Neural cell (in vitro differentiated cells): ENCODE measurements around the gene KLHDC4. TPM values are rescaled to one million over a fixed set of nuclear protein-coding genes. Genes with fewer than 3 reads are reported as not detected.

ENCODE experiments used
- H2AFZ ChIP-seq: fragments of 200-600, 300-800 bp; sonication (generic), shearing (Covaris generic); 2 replicates; pipeline ENCODE4 v1.6.0; 2014; ENCODE audit warnings: low read depth, mild to moderate bottlenecking, antibody characterized with exemption, low read length, moderate library complexity
- H3F3A ChIP-seq: fragments of 200-600 bp; shearing (Covaris generic); 2 replicates; pipeline ENCODE4 v1.6.1; 2016; ENCODE audit warnings: mild to moderate bottlenecking, moderate library complexity, mixed read lengths, antibody characterized with exemption, low read length; ENCODE audit not compliant: insufficient read depth, poor library complexity, severe bottlenecking
- H3K27ac ChIP-seq: fragments of 200-600, 300-800 bp; sonication (generic), shearing (Covaris generic); 2 replicates; pipeline ENCODE4 v1.5.1; 2014; ENCODE audit warnings: mild to moderate bottlenecking, low read length, moderate library complexity
- H3K27me3 ChIP-seq: fragments of 300-800, 200-600 bp; sonication (generic), shearing (Covaris generic); 2 replicates; pipeline ENCODE4 v1.6.0; 2014; ENCODE audit warnings: mild to moderate bottlenecking, low read depth, low read length, moderate library complexity; ENCODE audit not compliant: insufficient read depth
- H3K36me3 ChIP-seq: fragments of 300-800, 200-600 bp; sonication (generic), shearing (Covaris generic); 2 replicates; pipeline ENCODE4 v1.5.1; 2014; ENCODE audit warnings: mild to moderate bottlenecking, antibody characterized with exemption, low read length, moderate library complexity; ENCODE audit not compliant: insufficient read depth
- H3K4me2 ChIP-seq: fragments of 300-800, 200-600 bp; sonication (generic), shearing (Covaris generic); 2 replicates; pipeline ENCODE4 v1.6.0; 2014; ENCODE audit warnings: mild to moderate bottlenecking, low read length
- H3K4me3 ChIP-seq: fragments of 300-800, 200-600 bp; sonication (generic), shearing (Covaris generic); 2 replicates; pipeline ENCODE4 v1.5.1; 2014; ENCODE audit warnings: mild to moderate bottlenecking, low read length, moderate library complexity
- H3K79me2 ChIP-seq: fragments of 200-600 bp; shearing (Covaris generic); replicated peaks from 2 replicates; pipeline ENCODE4 v1.6.0; 2014; ENCODE audit warnings: mild to moderate bottlenecking, low read length, moderate library complexity; ENCODE audit not compliant: insufficient read depth
- H3K9ac ChIP-seq: fragments of 300-800, 200-600 bp; sonication (generic), shearing (Covaris generic); 2 replicates; pipeline ENCODE4 v1.6.1; 2016; ENCODE audit warnings: mild to moderate bottlenecking, low read length, mixed read lengths
- H3K9me2 ChIP-seq: fragments of 200-600 bp; shearing (Covaris generic); 2 replicates; pipeline ENCODE4 v1.6.1; 2016; ENCODE audit warnings: mild to moderate bottlenecking, low read length, mixed read lengths; ENCODE audit not compliant: insufficient read depth
- H3K9me3 ChIP-seq: fragments of 200-600, 300-800 bp; sonication (generic), shearing (Covaris generic); 2 replicates; pipeline ENCODE4 v1.6.1; 2016; ENCODE audit warnings: mild to moderate bottlenecking, mixed run types, low read length, moderate library complexity, mixed read lengths
- H4K20me1 ChIP-seq: fragments of 200-600 bp; shearing (Covaris generic); 2 replicates; pipeline ENCODE4 v1.6.1; 2016; ENCODE audit warnings: mild to moderate bottlenecking, mixed run types; ENCODE audit not compliant: insufficient read depth
- EP300 ChIP-seq: fragments of 450-650 bp; conservative IDR thresholded peaks from 2 replicates; pipeline ENCODE4 v1.6.1; 2014; ENCODE audit warnings: antibody characterized with exemption, mild to moderate bottlenecking, moderate library complexity; ENCODE audit not compliant: poor library complexity, severe bottlenecking
- EZH2 ChIP-seq: fragments of 200-600, 300-800 bp; shearing (Covaris generic), sonication (generic); IDR thresholded peaks from 2 replicates; pipeline ENCODE4 v1.6.1; 2014; ENCODE audit warnings: antibody characterized with exemption, low read length, borderline replicate concordance, mild to moderate bottlenecking; ENCODE audit not compliant: insufficient read depth, poor library complexity, severe bottlenecking
- MXI1 ChIP-seq: fragments of 450-650 bp; conservative IDR thresholded peaks from 2 replicates; pipeline ENCODE4 v1.6.1; 2014; ENCODE audit warnings: antibody characterized with exemption, mild to moderate bottlenecking; ENCODE audit not compliant: poor library complexity, severe bottlenecking
- POLR2AphosphoS5 ChIP-seq: IDR thresholded peaks from 2 replicates; pipeline ENCODE4 v1.6.1; 2012
- RAD21 ChIP-seq: fragments of 450-650 bp; conservative IDR thresholded peaks from 2 replicates; pipeline ENCODE4 v1.6.1; 2014; ENCODE audit warnings: antibody characterized with exemption, mild to moderate bottlenecking, moderate library complexity
- SMC3 ChIP-seq: fragments of 450-650 bp; conservative IDR thresholded peaks from 2 replicates; pipeline ENCODE4 v1.6.1; 2014; ENCODE audit warnings: antibody characterized with exemption, mild to moderate bottlenecking, moderate library complexity; ENCODE audit not compliant: poor library complexity
- TAF1 ChIP-seq: IDR thresholded peaks from 2 replicates; pipeline ENCODE4 v1.6.1; 2012; ENCODE audit warnings: low read depth
- polyA plus RNA-seq: library from polyadenylated mRNA; depleted of rRNA; stranded (reverse); fragments of >200 nt; gene quantifications from 2 replicates; pipeline ENCODE4 v1.2.3, GENCODE V29; 2014
- TF ChIP-seq, protein P1 (sequence below): fragments of 450-650 bp; IDR thresholded peaks from 2 replicates; pipeline ENCODE4 v1.5.1; 2014; ENCODE audit warnings: antibody characterized with exemption, mild to moderate bottlenecking, moderate library complexity; ENCODE audit not compliant: poor library complexity, severe bottlenecking
- TF ChIP-seq, protein P2 (sequence below): IDR thresholded peaks from 2 replicates; pipeline ENCODE4 v1.6.1; 2012; ENCODE audit warnings: borderline replicate concordance

The KLHDC4 gene
- polyA plus RNA-seq, 1 donor from 2014 or later, result 27.5 TPM

GRCh38 chr16:87780385-87780989 is 14.7 kb upstream of the KLHDC4 start:
- TF ChIP-seq MXI1 (no peak), POLR2AphosphoS5 (no peak), RAD21 (no peak), SMC3 (no peak), EP300 (no peak), EZH2 (no peak), TAF1 (no peak)
- TF ChIP-seq, protein P1, sequence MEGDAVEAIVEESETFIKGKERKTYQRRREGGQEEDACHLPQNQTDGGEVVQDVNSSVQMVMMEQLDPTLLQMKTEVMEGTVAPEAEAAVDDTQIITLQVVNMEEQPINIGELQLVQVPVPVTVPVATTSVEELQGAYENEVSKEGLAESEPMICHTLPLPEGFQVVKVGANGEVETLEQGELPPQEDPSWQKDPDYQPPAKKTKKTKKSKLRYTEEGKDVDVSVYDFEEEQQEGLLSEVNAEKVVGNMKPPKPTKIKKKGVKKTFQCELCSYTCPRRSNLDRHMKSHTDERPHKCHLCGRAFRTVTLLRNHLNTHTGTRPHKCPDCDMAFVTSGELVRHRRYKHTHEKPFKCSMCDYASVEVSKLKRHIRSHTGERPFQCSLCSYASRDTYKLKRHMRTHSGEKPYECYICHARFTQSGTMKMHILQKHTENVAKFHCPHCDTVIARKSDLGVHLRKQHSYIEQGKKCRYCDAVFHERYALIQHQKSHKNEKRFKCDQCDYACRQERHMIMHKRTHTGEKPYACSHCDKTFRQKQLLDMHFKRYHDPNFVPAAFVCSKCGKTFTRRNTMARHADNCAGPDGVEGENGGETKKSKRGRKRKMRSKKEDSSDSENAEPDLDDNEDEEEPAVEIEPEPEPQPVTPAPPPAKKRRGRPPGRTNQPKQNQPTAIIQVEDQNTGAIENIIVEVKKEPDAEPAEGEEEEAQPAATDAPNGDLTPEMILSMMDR, result no peak
- TF ChIP-seq, protein P2, sequence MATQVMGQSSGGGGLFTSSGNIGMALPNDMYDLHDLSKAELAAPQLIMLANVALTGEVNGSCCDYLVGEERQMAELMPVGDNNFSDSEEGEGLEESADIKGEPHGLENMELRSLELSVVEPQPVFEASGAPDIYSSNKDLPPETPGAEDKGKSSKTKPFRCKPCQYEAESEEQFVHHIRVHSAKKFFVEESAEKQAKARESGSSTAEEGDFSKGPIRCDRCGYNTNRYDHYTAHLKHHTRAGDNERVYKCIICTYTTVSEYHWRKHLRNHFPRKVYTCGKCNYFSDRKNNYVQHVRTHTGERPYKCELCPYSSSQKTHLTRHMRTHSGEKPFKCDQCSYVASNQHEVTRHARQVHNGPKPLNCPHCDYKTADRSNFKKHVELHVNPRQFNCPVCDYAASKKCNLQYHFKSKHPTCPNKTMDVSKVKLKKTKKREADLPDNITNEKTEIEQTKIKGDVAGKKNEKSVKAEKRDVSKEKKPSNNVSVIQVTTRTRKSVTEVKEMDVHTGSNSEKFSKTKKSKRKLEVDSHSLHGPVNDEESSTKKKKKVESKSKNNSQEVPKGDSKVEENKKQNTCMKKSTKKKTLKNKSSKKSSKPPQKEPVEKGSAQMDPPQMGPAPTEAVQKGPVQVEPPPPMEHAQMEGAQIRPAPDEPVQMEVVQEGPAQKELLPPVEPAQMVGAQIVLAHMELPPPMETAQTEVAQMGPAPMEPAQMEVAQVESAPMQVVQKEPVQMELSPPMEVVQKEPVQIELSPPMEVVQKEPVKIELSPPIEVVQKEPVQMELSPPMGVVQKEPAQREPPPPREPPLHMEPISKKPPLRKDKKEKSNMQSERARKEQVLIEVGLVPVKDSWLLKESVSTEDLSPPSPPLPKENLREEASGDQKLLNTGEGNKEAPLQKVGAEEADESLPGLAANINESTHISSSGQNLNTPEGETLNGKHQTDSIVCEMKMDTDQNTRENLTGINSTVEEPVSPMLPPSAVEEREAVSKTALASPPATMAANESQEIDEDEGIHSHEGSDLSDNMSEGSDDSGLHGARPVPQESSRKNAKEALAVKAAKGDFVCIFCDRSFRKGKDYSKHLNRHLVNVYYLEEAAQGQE, result no peak
- no peaks in the 10 kb centered on the region for H3F3A ChIP-seq

GRCh38 chr16:87778830-87779579 is 13.2 kb upstream of the KLHDC4 start:
- H3K9ac ChIP-seq, result peak overlapping the region; percentile 41
- H3F3A ChIP-seq, result no peaks in the 10 kb centered on the region
- no peaks in the 10 kb centered on the region for H3K79me2 ChIP-seq
- no peaks in the 10 kb centered on the region for H3K9me3 ChIP-seq
- no peak overlapping the region for H3K27ac ChIP-seq
- no peak overlapping the region for H3K4me2 ChIP-seq
- H2AFZ ChIP-seq, result peak overlapping the region; percentile 73
- H4K20me1 ChIP-seq, result no peaks in the 10 kb centered on the region
- H3K27me3 ChIP-seq, result no peaks in the 10 kb centered on the region
- TF ChIP-seq EP300 (peak; percentile 32), RAD21 (peak; percentile 99), SMC3 (peak; percentile 100), POLR2AphosphoS5 (no peak)
- TF ChIP-seq, protein P1, result peak; percentile 98
- H3K36me3 ChIP-seq, result no peaks in the 10 kb centered on the region
- H3K4me3 ChIP-seq, result no peak overlapping the region
- no peaks in the 10 kb centered on the region for H3K9me2 ChIP-seq

More at GRCh38 chr16:87780385-87780989, 14.7 kb upstream of the KLHDC4 start:
- H3K36me3 ChIP-seq, result no peaks in the 10 kb centered on the region
- H3K9me3 ChIP-seq, result no peaks in the 10 kb centered on the region
- H3K4me3 ChIP-seq, result no peak overlapping the region
- H3K4me2 ChIP-seq, result no peak overlapping the region
- H3K27me3 ChIP-seq, result no peaks in the 10 kb centered on the region
- no peak overlapping the region for H3K27ac ChIP-seq
- no peaks in the 10 kb centered on the region for H3K9me2 ChIP-seq
- no peaks in the 10 kb centered on the region for H4K20me1 ChIP-seq
- H3K9ac ChIP-seq, result no peak overlapping the region
- H2AFZ ChIP-seq, result no peak overlapping the region
- H3K79me2 ChIP-seq, result no peaks in the 10 kb centered on the region
